SK-N-SH (cell line): ENCODE measurements around the gene RGR. TPM values are rescaled to one million over a fixed set of nuclear protein-coding genes. Genes with fewer than 3 reads are reported as not detected.

Experiments used
- CTCF ChIA-PET: fragments of 300-600, 350-600 bp; formaldehyde crosslinking; extraction: SDS; loops from one replicate; lab custom pipeline; 2021; lab: Yijun Ruan, JAX
- POLR2A ChIA-PET: fragments of 350-600 bp; sonication (Branson Sonifier 250); formaldehyde crosslinking; extraction: SDS; loops from one replicate; lab custom pipeline; 2020; ENCODE audit warnings: antibody characterized with exemption, inconsistent platforms; lab: Yijun Ruan, JAX
- DNase-seq: peaks from one replicate; pipeline ENCODE4 v3.0.0; 2012
- H2AFZ ChIP-seq: fragments of 200-600 bp; sonication (generic); 2 replicates; pipeline ENCODE4 v1.8.1; 2016; ENCODE audit warnings: antibody characterized with exemption, mild to moderate bottlenecking, low read depth
- H3F3A ChIP-seq: fragments of 200-600 bp; sonication (generic); replicated peaks from 2 replicates; pipeline ENCODE3; 2016; ENCODE audit warnings: antibody characterized with exemption, mild to moderate bottlenecking; ENCODE audit not compliant: insufficient read depth
- H3K27ac ChIP-seq, 2 experiments: fragments of 200-500 bp in 1 of 2; fragments of 200-600 bp in 1 of 2; sonication (Bioruptor generic) in 1 of 2; sonication (generic), shearing (Covaris generic) in 1 of 2; 2 replicates each; pipeline versions ENCODE4 v1.5.1 to v1.6.1; 2014 to 2016; ENCODE audit warnings: low read depth in 2 of 2, inconsistent platforms in 1 of 2, low read length in 1 of 2, mild to moderate bottlenecking in 1 of 2, mixed read lengths in 1 of 2
- H3K27me3 ChIP-seq: fragments of 200-600 bp; sonication (generic), shearing (Covaris generic); 2 replicates; pipeline ENCODE4 v1.6.1; 2016; ENCODE audit warnings: mixed run types; ENCODE audit not compliant: insufficient read depth
- H3K36me3 ChIP-seq, 2 experiments: fragments of 200-500 bp in 1 of 2; fragments of 200-600 bp in 1 of 2; sonication (Bioruptor generic) in 1 of 2; sonication (generic) in 1 of 2; replicated peaks in 1 of 2; 2 replicates each; pipeline versions ENCODE3 to v1.5.1; 2014 to 2016; ENCODE audit warnings: low read length in 1 of 2, mild to moderate bottlenecking in 1 of 2; ENCODE audit not compliant: insufficient read depth in 2 of 2, control insufficient read depth in 1 of 2
- H3K4me1 ChIP-seq, 2 experiments: fragments of 200-500 bp in 1 of 2; fragments of 200-600 bp in 1 of 2; sonication (Bioruptor generic) in 1 of 2; sonication (generic), shearing (Covaris generic) in 1 of 2; 2 replicates each; pipeline versions ENCODE4 v1.5.1 to v1.6.1; 2014 to 2016; ENCODE audit warnings: low read depth in 1 of 2, low read length in 1 of 2, mixed run types in 1 of 2; ENCODE audit not compliant: insufficient read depth in 2 of 2, control insufficient read depth in 1 of 2
- H3K4me2 ChIP-seq: fragments of 200-600 bp; sonication (generic), shearing (Covaris generic); 2 replicates; pipeline ENCODE4 v1.6.1; 2017; ENCODE audit warnings: mixed run types
- H3K4me3 ChIP-seq, 2 experiments: fragments of 200-500 bp in 1 of 2; fragments of 200-600 bp in 1 of 2; sonication (Bioruptor generic) in 1 of 2; sonication (generic), shearing (Covaris generic) in 1 of 2; 2 replicates each; pipeline versions ENCODE4 v1.5.1 to v1.8.1; 2014 to 2016; ENCODE audit warnings: low read depth in 2 of 2, inconsistent platforms in 1 of 2, low read length in 1 of 2, mild to moderate bottlenecking in 1 of 2, mixed read lengths in 1 of 2, moderate library complexity in 1 of 2
- H3K79me2 ChIP-seq: fragments of 200-600 bp; sonication (generic); 2 replicates; pipeline ENCODE4 v1.8.1; 2017; ENCODE audit warnings: mild to moderate bottlenecking; ENCODE audit not compliant: insufficient read depth
- H3K9ac ChIP-seq: fragments of 200-600 bp; sonication (generic); 2 replicates; pipeline ENCODE4 v1.6.1; 2017; ENCODE audit warnings: mixed run types
- H3K9me2 ChIP-seq: fragments of 200-600 bp; sonication (generic); 2 replicates; pipeline ENCODE4 v1.6.1; 2017; ENCODE audit warnings: mixed run types
- H3K9me3 ChIP-seq: fragments of 200-600 bp; sonication (generic); 2 replicates; pipeline ENCODE4 v1.6.1; 2017; ENCODE audit warnings: mixed run types, mild to moderate bottlenecking, moderate library complexity
- H4K20me1 ChIP-seq: fragments of 200-600 bp; sonication (generic); 2 replicates; pipeline ENCODE4 v1.6.1; 2017; ENCODE audit warnings: mild to moderate bottlenecking, mixed run types; ENCODE audit not compliant: insufficient read depth
- FOXJ3 ChIP-seq: sonication (generic); formaldehyde crosslinking; IDR thresholded peaks from 2 replicates; pipeline ENCODE4 v1.5.1; 2020; ENCODE audit warnings: mild to moderate bottlenecking, missing genetic modification reagents
- GATA2 ChIP-seq: sonication (generic); formaldehyde crosslinking; IDR thresholded peaks from 2 replicates; pipeline ENCODE4 v1.5.0; 2020; ENCODE audit warnings: mild to moderate bottlenecking, missing genetic modification reagents
- MAX ChIP-seq: IDR thresholded peaks from 2 replicates; pipeline ENCODE4 v1.4.0; 2012; ENCODE audit warnings: low read depth
- MEF2A ChIP-seq: IDR thresholded peaks from 2 replicates; pipeline ENCODE4 v1.4.0; 2012; ENCODE audit warnings: low read depth, borderline replicate concordance
- NFIC ChIP-seq: IDR thresholded peaks from 2 replicates; pipeline ENCODE4 v1.4.0; 2012; ENCODE audit warnings: borderline replicate concordance
- PBX3 ChIP-seq: IDR thresholded peaks from 2 replicates; pipeline ENCODE4; 2012
- RCOR1 ChIP-seq: fragments of 150-350 bp; IDR thresholded peaks from 2 replicates; pipeline ENCODE4 v1.6.1; 2017; ENCODE audit warnings: antibody characterized with exemption, low read length
- RXRA ChIP-seq: IDR thresholded peaks from 2 replicates; pipeline ENCODE4 v1.4.0; 2012; ENCODE audit warnings: low read depth, mild to moderate bottlenecking, borderline replicate concordance
- WGBS: methylation state at CpG from one replicate; pipeline ENCODE4 v1.1.6; 2017; ENCODE audit warnings: low lambda C conversion rate; 5-methylcytosine and 5-hydroxymethylcytosine counted together
- polyA plus RNA-seq, 3 experiments: library from polyadenylated mRNA; depleted of rRNA; stranded (reverse); fragments of >200 nt; gene quantifications; 2 replicates each; pipeline ENCODE4 v1.2.3, GENCODE V29; 2012

The RGR gene
- polyA plus RNA-seq, 1 of the 3 experiments (the other 2 are of a cell fraction): not detected

DNA sequence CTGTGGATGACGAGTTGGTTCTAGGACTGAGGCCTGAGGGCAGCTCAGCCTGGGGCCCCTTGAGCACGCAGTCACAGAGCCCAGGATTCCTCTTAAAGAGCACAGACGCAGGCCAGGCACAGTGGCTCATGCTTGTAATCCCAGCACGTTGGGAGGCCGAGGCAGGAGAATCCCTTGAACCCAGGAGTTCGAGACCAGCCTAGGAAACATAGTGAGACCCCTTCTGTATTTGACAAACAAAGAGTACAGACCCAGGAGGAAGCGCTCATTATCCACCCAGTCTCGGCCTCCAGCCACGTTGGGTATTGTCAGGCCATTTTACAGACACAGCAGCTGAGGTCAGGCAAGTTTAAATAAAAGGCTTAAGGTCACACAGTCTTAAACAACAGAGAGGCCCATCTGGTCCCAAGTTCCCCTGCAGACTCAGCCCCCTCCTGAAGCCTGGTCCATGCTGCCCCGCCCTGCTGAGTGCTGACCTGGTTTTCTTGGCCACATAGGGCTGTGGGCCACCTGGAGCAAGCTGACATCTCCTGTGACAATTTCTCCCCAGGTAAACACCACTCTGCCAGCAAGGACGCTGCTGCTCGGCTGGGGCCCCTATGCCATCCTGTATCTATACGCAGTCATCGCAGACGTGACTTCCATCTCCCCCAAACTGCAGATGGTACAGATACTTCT, 12.6 kb downstream of the RGR start:
- peaks cover 0 to 5% of the 10 kb centered on the region in 2 experiments; a peak in 1 of 4 replicates for H3K4me1 ChIP-seq
- no peaks in the 10 kb centered on the region for H3K27me3 ChIP-seq
- WGBS: 71% methylated on average over 13 of the region's 15 CpGs
- no peaks in the 10 kb centered on the region for H3F3A ChIP-seq
- H2AFZ ChIP-seq: no peak overlapping the region
- H3K9me2 ChIP-seq: no peaks in the 10 kb centered on the region
- H3K4me2 ChIP-seq: no peak overlapping the region
- no peaks in the 10 kb centered on the region for H3K79me2 ChIP-seq
- CTCF ChIA-PET: interaction anchor here (0.6 to 4.4 kb wide), 4 partner anchors 7 to 280 kb away, joined by 3 to 23 read pairs (median 11); no protein-coding TSS in a partner anchor
- no peak overlapping the region for H3K27ac ChIP-seq
- H3K4me3 ChIP-seq: no peak overlapping the region
- TF ChIP-seq RCOR1 (no peak), MAX (no peak), FOXJ3 (CRISPR knock-in tag) (no peak), PBX3 (no peak), RXRA (no peak), GATA2 (no peak), NFIC (no peak), MEF2A (no peak)
- no peak for DNase-seq
- no peaks in the 10 kb centered on the region for H3K9me3 ChIP-seq
- H3K36me3 ChIP-seq: no peaks in the 10 kb centered on the region
- no peaks in the 10 kb centered on the region for H4K20me1 ChIP-seq
- POLR2A ChIA-PET: no interaction called here
- no peak overlapping the region for H3K9ac ChIP-seq

GRCh38 chr10:84258034-84258695, 13.3 kb downstream of the RGR start:
- DNase-seq: no peak
- no peaks in the 10 kb centered on the region for H3K27me3 ChIP-seq
- no peak overlapping the region for H3K4me3 ChIP-seq
- no peak overlapping the region for H3K4me2 ChIP-seq
- H4K20me1 ChIP-seq: no peaks in the 10 kb centered on the region
- 29% methylated on average over 3 of the region's 7 CpGs for WGBS
- no peak overlapping the region for H3K27ac ChIP-seq
- TF ChIP-seq RCOR1 (no peak), GATA2 (0 out of 2 replicates have a peak, but pooled peaks have one; percentile 49)
- ChIA-PET CTCF (interaction anchor here (0.7 to 2.3 kb wide), 2 partner anchors 8 to 277 kb away, joined by 3 to 9 read pairs; no protein-coding TSS in a partner anchor), POLR2A (no interaction called here)
- no peak overlapping the region for H3K9ac ChIP-seq
- H3K9me2 ChIP-seq: no peaks in the 10 kb centered on the region
- H3K36me3 ChIP-seq: no peaks in the 10 kb centered on the region
- no peaks in the 10 kb centered on the region for H3F3A ChIP-seq
- H3K79me2 ChIP-seq: no peaks in the 10 kb centered on the region
- H3K4me1 ChIP-seq: peaks cover 0 to 5% of the 10 kb centered on the region in 2 experiments; a peak in 1 of 4 replicates
- no peaks in the 10 kb centered on the region for H3K9me3 ChIP-seq
- H2AFZ ChIP-seq: no peak overlapping the region
